Measurements from ENCODE around the gene ATP8A2. TPM values are rescaled to one million over a fixed set of nuclear protein-coding genes. Genes with fewer than 3 reads are reported as not detected.

The ATP8A2 gene
- total RNA-seq, 6 experiments from 2014 or later = not detected

DNA sequence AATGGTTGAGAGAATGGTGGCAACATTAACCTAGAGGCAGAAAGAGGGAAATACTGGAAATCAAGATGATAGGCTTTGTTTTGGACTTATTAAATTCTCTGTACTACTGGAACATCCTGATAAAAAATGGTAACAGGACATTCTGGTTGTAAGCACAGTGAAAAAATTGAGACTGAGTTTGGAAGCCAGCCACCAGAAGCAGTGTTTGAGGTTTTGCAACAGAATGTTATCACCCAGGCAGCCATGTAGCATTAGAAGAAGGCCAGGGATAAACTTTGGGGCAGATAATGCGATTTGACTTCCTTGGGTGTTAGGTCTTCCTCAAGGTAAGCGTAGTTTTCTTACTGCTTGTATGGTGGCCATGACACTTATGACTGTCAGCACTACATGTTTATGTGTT, 307.4 kb downstream of the ATP8A2 start:
- intact Hi-C loops (cut with DNase I) = no loop called here

DNA sequence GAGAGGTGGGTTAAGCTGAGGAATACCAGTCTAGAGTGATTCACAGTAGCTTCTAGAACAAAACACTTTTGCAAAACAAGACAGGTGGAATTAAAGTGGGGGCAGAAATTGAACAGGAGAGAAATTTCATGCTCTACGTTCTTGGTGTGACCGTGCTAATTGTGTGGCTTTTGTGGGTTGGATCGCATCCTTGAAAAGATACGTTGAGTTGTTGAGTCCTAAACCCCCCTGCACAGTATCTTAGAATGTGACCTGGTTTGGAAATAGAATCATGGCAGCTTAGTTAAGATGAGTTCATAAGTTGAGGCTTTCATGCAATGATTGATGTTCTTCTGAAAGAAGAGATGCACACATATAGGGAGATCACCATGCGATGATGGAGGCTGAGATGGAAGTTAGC, 308.2 kb downstream of the ATP8A2 start:
- TF ChIP-seq, protein P1, sequence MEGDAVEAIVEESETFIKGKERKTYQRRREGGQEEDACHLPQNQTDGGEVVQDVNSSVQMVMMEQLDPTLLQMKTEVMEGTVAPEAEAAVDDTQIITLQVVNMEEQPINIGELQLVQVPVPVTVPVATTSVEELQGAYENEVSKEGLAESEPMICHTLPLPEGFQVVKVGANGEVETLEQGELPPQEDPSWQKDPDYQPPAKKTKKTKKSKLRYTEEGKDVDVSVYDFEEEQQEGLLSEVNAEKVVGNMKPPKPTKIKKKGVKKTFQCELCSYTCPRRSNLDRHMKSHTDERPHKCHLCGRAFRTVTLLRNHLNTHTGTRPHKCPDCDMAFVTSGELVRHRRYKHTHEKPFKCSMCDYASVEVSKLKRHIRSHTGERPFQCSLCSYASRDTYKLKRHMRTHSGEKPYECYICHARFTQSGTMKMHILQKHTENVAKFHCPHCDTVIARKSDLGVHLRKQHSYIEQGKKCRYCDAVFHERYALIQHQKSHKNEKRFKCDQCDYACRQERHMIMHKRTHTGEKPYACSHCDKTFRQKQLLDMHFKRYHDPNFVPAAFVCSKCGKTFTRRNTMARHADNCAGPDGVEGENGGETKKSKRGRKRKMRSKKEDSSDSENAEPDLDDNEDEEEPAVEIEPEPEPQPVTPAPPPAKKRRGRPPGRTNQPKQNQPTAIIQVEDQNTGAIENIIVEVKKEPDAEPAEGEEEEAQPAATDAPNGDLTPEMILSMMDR (IDR thresholded peaks at IDR 0.05) = no peak
- no peak for TF ChIP-seq POLR2A (IDR thresholded peaks at IDR 0.05)
- no peaks in the 10 kb centered on the region for H3K9me3 ChIP-seq
- 81% methylated on average over 5 of the region's 5 CpGs for WGBS (ENCODE audit: insufficient coverage, low coverage, low lambda C conversion rate, missing lambda C conversion rate)
- no peaks in the 10 kb centered on the region for H3K4me1 ChIP-seq
- H3K27me3 ChIP-seq = no peaks in the 10 kb centered on the region
- H3K36me3 ChIP-seq = no peaks in the 10 kb centered on the region
- ATAC-seq (no peak), DNase-seq (no peak)
- no peak overlapping the region for H3K27ac ChIP-seq
- intact Hi-C loops (cut with DNase I) = no loop called here
- no peak overlapping the region for H3K4me3 ChIP-seq

More for the DNA sequence above, 307.4 kb downstream of the ATP8A2 start:
- whole genome bisulfite sequencing (ENCODE audit: insufficient coverage, low coverage, low lambda C conversion rate, missing lambda C conversion rate) = 78% methylated on average over 2 of the region's 2 CpGs
- Histone ChIP-seq H3K4me3 (no peak overlapping the region), H3K27ac (no peak overlapping the region), H3K4me1 (no peaks in the 10 kb centered on the region), H3K36me3 (no peaks in the 10 kb centered on the region), H3K27me3 (no peaks in the 10 kb centered on the region), H3K9me3 (no peaks in the 10 kb centered on the region)
- DNase-seq = no peak
- TF ChIP-seq, protein P1 (IDR thresholded peaks at IDR 0.05) = no peak
- no peak for TF ChIP-seq POLR2A (IDR thresholded peaks at IDR 0.05)
- no peak for ATAC-seq

DNA sequence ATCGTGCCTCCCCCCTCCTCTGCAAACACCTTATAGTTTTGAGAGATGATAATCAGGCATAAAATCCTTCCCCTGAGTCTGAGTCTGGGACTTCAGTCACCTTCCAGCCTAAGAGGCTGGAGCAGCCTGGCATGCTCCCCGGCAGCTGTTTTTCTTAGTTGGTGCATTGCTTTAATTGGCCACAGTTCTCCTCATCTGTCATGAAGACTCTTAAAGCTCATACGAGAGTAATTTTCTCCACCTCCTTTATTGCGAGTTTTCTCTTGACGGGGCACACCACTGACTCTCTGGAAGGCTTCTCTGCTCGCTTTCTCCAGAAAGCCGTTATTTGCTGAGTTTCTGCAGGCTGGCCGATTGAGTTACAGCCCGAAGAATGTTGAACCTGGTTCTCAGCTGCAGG, 310.5 kb downstream of the ATP8A2 start:
- H3K27me3 ChIP-seq = no peaks in the 10 kb centered on the region
- DNase-seq (no peak), ATAC-seq (no peak)
- TF ChIP-seq, protein P1 (IDR thresholded peaks at IDR 0.05) = no peak
- no peak for TF ChIP-seq POLR2A (IDR thresholded peaks at IDR 0.05)
- no peak overlapping the region for H3K27ac ChIP-seq
- WGBS (ENCODE audit: insufficient coverage, low coverage, low lambda C conversion rate, missing lambda C conversion rate) = 66% methylated on average over 5 of the region's 9 CpGs
- H3K36me3 ChIP-seq = no peaks in the 10 kb centered on the region
- H3K9me3 ChIP-seq = no peaks in the 10 kb centered on the region
- intact Hi-C loops (cut with DNase I) = no loop called here
- no peaks in the 10 kb centered on the region for H3K4me1 ChIP-seq
- H3K4me3 ChIP-seq = no peak overlapping the region

DNA sequence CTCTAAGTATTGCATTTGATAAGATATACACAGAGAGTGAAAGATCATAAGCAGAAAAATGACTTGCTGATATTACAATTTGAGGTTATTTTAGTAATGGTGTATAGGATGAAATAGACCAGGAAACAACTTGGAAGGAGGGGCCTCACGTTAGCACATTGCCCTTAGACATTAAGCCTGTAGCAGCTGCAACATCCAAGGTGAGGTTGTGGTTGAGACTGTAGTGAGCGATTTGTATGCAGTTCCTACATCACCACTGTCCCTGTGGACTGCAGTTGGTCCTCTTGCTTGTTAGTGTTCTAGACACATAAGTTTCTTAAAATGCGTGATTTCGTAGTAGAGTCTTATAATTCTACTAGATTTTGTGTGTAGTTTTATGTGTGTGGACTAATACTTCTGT, 311.3 kb downstream of the ATP8A2 start:
- DNase-seq (no peak), ATAC-seq (no peak)
- 44% methylated on average over 3 of the region's 4 CpGs for WGBS (ENCODE audit: insufficient coverage, low coverage, low lambda C conversion rate, missing lambda C conversion rate)
- Histone ChIP-seq H3K9me3 (no peaks in the 10 kb centered on the region), H3K4me3 (no peak overlapping the region), H3K27me3 (no peaks in the 10 kb centered on the region), H3K27ac (no peak overlapping the region), H3K4me1 (no peaks in the 10 kb centered on the region), H3K36me3 (no peaks in the 10 kb centered on the region)
- intact Hi-C loops (cut with DNase I) = no loop called here
- TF ChIP-seq, protein P1 (IDR thresholded peaks at IDR 0.05) = no peak
- TF ChIP-seq POLR2A (IDR thresholded peaks at IDR 0.05) = no peak

Data from right lobe of liver (tissue), 6 donors.